LNCaP clone FGC (cell line): ENCODE measurements around the gene AGTPBP1.

Experiments
- DNase-seq: peaks from one replicate; pipeline ENCODE4 v3.0.0-alpha.2; 2011; ENCODE audit warnings: low read depth
- H3K4me3 ChIP-seq: 2 replicates; pipeline ENCODE4 v1.5.1; 2011; ENCODE audit warnings: mild to moderate bottlenecking, low read depth, low read length, control low read depth
- TF ChIP-seq, protein P1 (sequence below): IDR thresholded peaks from 2 replicates; pipeline ENCODE4 v1.5.1; 2012; ENCODE audit warnings: mild to moderate bottlenecking; ENCODE audit not compliant: control insufficient read depth, insufficient read depth; ENCODE audit errors: extremely low read depth

Gene AGTPBP1

DNA sequence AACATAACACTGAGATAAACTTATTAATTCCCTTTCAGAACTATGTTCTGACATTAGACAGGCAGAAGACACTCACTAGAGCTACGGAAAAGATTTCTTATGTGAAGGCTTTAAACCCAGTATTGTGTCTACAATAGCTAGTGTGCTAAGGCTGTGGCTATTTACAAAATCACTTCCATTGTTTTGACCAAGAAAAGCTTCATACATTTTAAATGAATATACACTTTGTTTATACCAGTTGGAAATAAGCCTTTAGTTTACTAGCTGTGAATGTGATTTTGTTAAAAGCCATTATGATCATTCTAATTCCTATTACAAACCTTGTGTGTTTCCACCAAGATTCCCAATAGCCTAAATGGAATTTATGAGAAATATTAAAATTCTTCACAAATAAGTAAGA, 83.0 kb downstream of the AGTPBP1 start:
- DNase-seq = no peak
- TF ChIP-seq, protein P1, sequence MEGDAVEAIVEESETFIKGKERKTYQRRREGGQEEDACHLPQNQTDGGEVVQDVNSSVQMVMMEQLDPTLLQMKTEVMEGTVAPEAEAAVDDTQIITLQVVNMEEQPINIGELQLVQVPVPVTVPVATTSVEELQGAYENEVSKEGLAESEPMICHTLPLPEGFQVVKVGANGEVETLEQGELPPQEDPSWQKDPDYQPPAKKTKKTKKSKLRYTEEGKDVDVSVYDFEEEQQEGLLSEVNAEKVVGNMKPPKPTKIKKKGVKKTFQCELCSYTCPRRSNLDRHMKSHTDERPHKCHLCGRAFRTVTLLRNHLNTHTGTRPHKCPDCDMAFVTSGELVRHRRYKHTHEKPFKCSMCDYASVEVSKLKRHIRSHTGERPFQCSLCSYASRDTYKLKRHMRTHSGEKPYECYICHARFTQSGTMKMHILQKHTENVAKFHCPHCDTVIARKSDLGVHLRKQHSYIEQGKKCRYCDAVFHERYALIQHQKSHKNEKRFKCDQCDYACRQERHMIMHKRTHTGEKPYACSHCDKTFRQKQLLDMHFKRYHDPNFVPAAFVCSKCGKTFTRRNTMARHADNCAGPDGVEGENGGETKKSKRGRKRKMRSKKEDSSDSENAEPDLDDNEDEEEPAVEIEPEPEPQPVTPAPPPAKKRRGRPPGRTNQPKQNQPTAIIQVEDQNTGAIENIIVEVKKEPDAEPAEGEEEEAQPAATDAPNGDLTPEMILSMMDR = no peak
- H3K4me3 ChIP-seq = no peak overlapping the region

DNA sequence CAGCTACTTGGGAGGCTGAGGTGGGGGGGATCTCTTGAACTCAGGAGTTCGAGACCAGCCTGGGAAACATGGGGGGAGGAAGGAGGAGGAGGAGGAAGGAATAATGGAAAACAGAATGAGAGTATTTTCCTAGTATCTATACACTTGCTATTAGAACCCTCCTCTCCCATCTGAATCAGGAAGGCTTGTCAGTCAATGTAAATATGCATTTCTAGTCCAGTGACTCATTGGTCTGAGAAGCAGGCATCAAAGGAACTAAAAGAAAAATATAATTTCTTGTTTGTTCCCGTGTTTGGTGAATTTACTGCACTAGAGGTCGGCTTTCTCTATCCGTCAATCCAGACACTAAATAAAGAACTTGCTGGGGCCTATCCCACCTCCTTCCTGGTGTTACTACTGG, 88.6 kb downstream of the AGTPBP1 start:
- no peak overlapping the region for H3K4me3 ChIP-seq
- TF ChIP-seq, protein P1 = no peak
- no peak for DNase-seq

DNA sequence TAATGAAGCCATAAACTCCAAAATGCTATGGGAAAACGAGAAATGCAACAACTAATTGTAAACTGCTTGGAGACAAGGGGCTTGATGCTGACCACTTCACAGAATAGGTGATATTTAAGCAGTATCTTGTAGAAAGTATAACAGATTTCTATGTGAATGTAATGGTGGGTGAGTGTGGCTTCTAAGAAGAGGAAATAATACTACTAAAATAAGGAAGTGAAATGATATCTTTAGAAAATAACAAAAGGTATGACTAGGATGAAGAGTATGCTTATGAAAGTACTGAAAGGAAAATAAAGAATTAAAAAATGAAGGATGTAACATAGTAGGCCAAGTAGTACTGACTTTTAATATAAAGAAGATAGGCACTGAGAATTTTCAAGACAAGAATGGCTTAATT, 94.2 kb downstream of the AGTPBP1 start:
- TF ChIP-seq, protein P1 = no peak
- DNase-seq = no peak
- H3K4me3 ChIP-seq = no peak overlapping the region

DNA sequence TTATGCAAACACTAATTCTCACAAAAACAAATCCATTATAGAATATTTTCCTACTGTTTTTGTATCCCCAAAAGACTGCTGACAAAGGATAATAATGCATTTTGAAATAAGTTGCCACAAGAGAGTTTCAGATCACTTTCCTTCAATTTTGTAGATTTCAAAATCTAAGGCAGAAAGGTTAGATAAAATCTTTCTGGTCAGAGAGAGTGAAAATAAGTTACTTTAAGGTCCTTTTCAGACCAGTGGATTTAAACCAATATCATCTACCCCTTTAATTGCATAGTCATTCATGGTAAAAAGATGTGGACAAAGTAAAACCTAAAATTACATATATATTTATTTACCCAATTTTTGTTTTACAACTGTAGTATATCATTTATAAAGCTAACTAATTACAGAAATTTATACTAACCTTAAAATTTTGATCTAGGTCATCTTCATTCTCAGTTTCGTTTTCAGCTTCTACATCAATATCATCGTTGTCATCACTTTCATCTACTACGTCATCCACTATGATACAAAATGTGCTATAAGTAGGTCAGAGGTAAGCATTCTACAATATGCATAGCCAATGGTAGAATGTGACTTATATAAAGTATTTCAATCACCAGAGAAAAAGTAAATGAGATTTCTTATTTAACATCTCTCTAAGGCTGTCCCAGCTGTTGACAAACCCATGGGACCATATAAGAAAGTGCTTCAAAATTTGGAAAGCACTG, 95.7 kb downstream of the AGTPBP1 start:
- H3K4me3 ChIP-seq = no peak overlapping the region
- TF ChIP-seq, protein P1 = no peak
- no peak for DNase-seq

DNA sequence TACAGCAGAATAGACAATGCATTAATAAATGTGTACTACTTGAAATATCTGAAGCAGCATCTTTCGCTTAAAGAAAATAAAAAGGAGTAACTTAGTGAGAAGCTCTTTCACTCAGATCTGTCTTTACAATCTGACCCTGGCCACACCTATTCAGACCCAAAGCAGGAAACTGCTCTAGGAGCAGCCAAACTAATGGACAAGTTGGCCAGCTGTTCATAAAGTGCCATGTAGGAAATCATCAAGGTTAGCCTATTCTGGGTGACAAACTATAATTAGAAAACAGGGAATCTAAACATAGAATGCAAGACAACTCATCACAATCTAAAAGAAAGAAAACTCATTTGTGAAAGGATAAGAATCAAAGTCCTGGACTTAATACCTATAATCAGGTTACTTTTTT, 101.3 kb downstream of the AGTPBP1 start:
- DNase-seq = no peak
- TF ChIP-seq, protein P1 = no peak
- no peak overlapping the region for H3K4me3 ChIP-seq

DNA sequence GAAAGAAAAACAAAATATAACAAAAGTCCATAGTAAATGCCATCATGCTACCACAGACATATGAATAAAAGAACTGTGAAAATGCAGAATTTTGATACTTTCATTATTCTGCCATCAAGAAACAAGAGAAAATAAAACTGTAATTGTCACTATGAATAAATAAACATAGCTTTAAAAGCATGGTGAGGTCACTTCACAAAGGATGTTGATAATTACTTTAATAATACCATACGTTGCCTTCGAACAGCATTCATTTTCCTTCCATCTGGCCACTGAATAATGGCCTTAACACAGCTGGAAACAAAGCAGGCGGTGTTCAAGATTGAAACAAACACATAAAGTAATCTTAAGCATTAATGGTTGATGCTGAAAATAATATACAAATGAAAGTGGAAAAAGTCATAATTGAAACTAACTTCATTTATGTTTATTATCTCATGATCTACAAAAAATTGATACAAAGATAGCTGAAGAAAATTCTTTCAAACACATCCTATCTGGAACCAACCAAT, 102.0 kb downstream of the AGTPBP1 start:
- no peak overlapping the region for H3K4me3 ChIP-seq
- TF ChIP-seq, protein P1 = no peak
- no peak for DNase-seq

DNA sequence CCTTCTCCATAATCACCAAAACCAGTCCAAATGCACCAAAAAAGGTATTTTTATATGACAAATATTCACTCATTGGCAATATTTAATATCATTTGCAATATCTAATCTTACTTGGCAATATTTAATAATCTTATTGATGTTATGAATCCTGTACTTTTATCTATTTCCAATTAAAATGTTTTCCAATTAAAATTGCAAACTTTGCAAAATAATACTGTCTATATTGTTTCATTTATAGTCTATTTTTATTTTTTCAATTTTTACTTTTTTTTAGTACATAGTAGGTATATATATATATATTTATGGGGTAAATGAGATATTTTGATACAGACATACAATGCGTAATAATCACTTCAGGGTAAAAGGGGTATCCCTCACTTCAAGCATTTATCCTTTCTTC, 109.9 kb downstream of the AGTPBP1 start:
- no peak overlapping the region for H3K4me3 ChIP-seq
- TF ChIP-seq, protein P1 = no peak
- no peak for DNase-seq
